ENCODE data around the gene LRRC15. TPM values are rescaled to one million over a fixed set of nuclear protein-coding genes. Genes with fewer than 3 reads are reported as not detected.

LRRC15 gene
- total RNA-seq, 1 experiment from 2014 or later = 0.28 TPM

GRCh38 chr3:194404365-194405140 is 35.0 kb upstream of the LRRC15 start:
- CTCF ChIA-PET = interaction anchor here (1.4 kb wide), 1 partner anchor 66 kb away, joined by 4 read pairs; no protein-coding TSS in a partner anchor
- BruUV-seq (replicated peaks) = TSS peak; percentile 42
- TF ChIP-seq CTCF (IDR thresholded peaks at IDR 0.05) (peak; percentile 79; the same call in 1 of the 2 replicates), TCF7L2 (IDR thresholded peaks at IDR 0.05; ENCODE audit: low read depth, low read length) (no peak)
- in situ Hi-C loops (cut with HindIII; ENCODE audit: low pct_unique_long_range_greater_than_20kb, low sequenced_read_pairs) = no loop called here
- intact Hi-C loops (cut with micrococcal nuclease; ENCODE audit: unreplicated experiment) = loop anchor here (1.0 kb wide), 1 partner anchor 71 kb away; no protein-coding TSS in a partner anchor
- H3K36me3 ChIP-seq (ENCODE audit: control insufficient read depth, insufficient read depth, low read length) = peaks cover 12% of the 10 kb centered on the region
- H3K4me1 ChIP-seq (ENCODE audit: control insufficient read depth, insufficient read depth, low read length) = no peaks in the 10 kb centered on the region
- no peaks in the 10 kb centered on the region for H3K9me3 ChIP-seq (ENCODE audit: control insufficient read depth, insufficient read depth, low read depth, low read length)
- no peak for ATAC-seq
- no peak for DNase-seq (ENCODE audit: low read depth, low spot score)
- no peaks in the 10 kb centered on the region for H3K27me3 ChIP-seq (ENCODE audit: control insufficient read depth, insufficient read depth, low read length)
- 0 out of 2 replicates have a peak overlapping the region, but pooled peaks have one; percentile 18 for H3K27ac ChIP-seq (ENCODE audit: low read length)
- POLR2A ChIA-PET = no interaction called here
- no peak overlapping the region for H3K4me3 ChIP-seq (ENCODE audit: low read depth in 2 of 2, low read length in 2 of 2)

GRCh38 chr3:194401868-194402329 is 32.4 kb upstream of the LRRC15 start:
- ChIA-PET CTCF (interaction anchor here (1.1 kb wide), 1 partner anchor 58 kb away, joined by 4 read pairs; no protein-coding TSS in a partner anchor), POLR2A (no interaction called here)
- H3K36me3 ChIP-seq (ENCODE audit: control insufficient read depth, insufficient read depth, low read length) = peaks cover 12% of the 10 kb centered on the region
- intact Hi-C loops (cut with micrococcal nuclease; ENCODE audit: unreplicated experiment) (no loop called here), in situ Hi-C loops (cut with HindIII; ENCODE audit: low pct_unique_long_range_greater_than_20kb, low sequenced_read_pairs) (no loop called here)
- H3K4me1 ChIP-seq (ENCODE audit: control insufficient read depth, insufficient read depth, low read length) = no peaks in the 10 kb centered on the region
- no peaks in the 10 kb centered on the region for H3K9me3 ChIP-seq (ENCODE audit: control insufficient read depth, insufficient read depth, low read depth, low read length)
- BruUV-seq (replicated peaks) = no TSS peak
- TF ChIP-seq CTCF (IDR thresholded peaks at IDR 0.05) (no peak), POLR2AphosphoS5 (IDR thresholded peaks at IDR 0.05; ENCODE audit: low read depth, low read length) (no peak; the same call in 1 of the 2 replicates), TCF7L2 (IDR thresholded peaks at IDR 0.05; ENCODE audit: low read depth, low read length) (no peak), SIN3A (IDR thresholded peaks at IDR 0.05; ENCODE audit: borderline replicate concordance, insufficient read depth, low read depth, low read length) (no peak)
- TF ChIP-seq, protein P1, sequence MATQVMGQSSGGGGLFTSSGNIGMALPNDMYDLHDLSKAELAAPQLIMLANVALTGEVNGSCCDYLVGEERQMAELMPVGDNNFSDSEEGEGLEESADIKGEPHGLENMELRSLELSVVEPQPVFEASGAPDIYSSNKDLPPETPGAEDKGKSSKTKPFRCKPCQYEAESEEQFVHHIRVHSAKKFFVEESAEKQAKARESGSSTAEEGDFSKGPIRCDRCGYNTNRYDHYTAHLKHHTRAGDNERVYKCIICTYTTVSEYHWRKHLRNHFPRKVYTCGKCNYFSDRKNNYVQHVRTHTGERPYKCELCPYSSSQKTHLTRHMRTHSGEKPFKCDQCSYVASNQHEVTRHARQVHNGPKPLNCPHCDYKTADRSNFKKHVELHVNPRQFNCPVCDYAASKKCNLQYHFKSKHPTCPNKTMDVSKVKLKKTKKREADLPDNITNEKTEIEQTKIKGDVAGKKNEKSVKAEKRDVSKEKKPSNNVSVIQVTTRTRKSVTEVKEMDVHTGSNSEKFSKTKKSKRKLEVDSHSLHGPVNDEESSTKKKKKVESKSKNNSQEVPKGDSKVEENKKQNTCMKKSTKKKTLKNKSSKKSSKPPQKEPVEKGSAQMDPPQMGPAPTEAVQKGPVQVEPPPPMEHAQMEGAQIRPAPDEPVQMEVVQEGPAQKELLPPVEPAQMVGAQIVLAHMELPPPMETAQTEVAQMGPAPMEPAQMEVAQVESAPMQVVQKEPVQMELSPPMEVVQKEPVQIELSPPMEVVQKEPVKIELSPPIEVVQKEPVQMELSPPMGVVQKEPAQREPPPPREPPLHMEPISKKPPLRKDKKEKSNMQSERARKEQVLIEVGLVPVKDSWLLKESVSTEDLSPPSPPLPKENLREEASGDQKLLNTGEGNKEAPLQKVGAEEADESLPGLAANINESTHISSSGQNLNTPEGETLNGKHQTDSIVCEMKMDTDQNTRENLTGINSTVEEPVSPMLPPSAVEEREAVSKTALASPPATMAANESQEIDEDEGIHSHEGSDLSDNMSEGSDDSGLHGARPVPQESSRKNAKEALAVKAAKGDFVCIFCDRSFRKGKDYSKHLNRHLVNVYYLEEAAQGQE (IDR thresholded peaks at IDR 0.05; ENCODE audit: insufficient read depth in 1 of 2, low read depth in 2 of 2, low read length in 1 of 2) = no peak
- H3K27me3 ChIP-seq (ENCODE audit: control insufficient read depth, insufficient read depth, low read length) = no peaks in the 10 kb centered on the region
- H3K4me3 ChIP-seq (ENCODE audit: low read depth in 2 of 2, low read length in 2 of 2) = no peak overlapping the region
- 0 out of 2 replicates have a peak, but pooled peaks have one; percentile 16 for ATAC-seq
- H3K27ac ChIP-seq (ENCODE audit: low read length) = no peak overlapping the region
- no peak for DNase-seq (ENCODE audit: low read depth, low spot score)
